ENCODE measurements around the gene SORCS3.

- TF ChIP-seq POLR2A (IDR thresholded peaks at IDR 0.05; ENCODE audit: low read depth, low read length) (no peak), CTCF (conservative IDR thresholded peaks at IDR 0.05; ENCODE audit: low read depth, low read length) (no peak; the same call in 1 of the 2 replicates), SMC3 (IDR thresholded peaks at IDR 0.05; ENCODE audit: low read depth, low read length) (peak; percentile 24; the same call in 1 of the 2 replicates), RFX5 (IDR thresholded peaks at IDR 0.05; ENCODE audit: low read depth, low read length) (no peak), RCOR1 (IDR thresholded peaks at IDR 0.05; ENCODE audit: insufficient replicate concordance, low read length) (no peak), NFE2L2 (IDR thresholded peaks at IDR 0.05; ENCODE audit: low read depth, low read length) (no peak), MAFK (IDR thresholded peaks at IDR 0.05; ENCODE audit: low read depth, low read length) (no peak), BHLHE40 (IDR thresholded peaks at IDR 0.05; ENCODE audit: low read depth, low read length) (no peak), MXI1 (IDR thresholded peaks at IDR 0.05; ENCODE audit: borderline replicate concordance, low read depth, low read length) (no peak), CEBPB (IDR thresholded peaks at IDR 0.05; ENCODE audit: low read depth, low read length) (no peak), USF2 (IDR thresholded peaks at IDR 0.05; ENCODE audit: low read depth, low read length) (no peak), CHD1 (IDR thresholded peaks at IDR 0.05; ENCODE audit: low read depth, low read length) (no peak)
These were observed 18.4 kb upstream of the SORCS3 start for GRCh38 chr10:104622598-104623209.

All from IMR-90 (cell line).